ENCODE measurements around the gene FRRS1. TPM values are rescaled to one million over a fixed set of nuclear protein-coding genes. Genes with fewer than 3 reads are reported as not detected.

FRRS1 gene
- total and polyA plus RNA-seq, 2 experiments from 2014 or later: 0.34 to 6.8 TPM

DNA sequence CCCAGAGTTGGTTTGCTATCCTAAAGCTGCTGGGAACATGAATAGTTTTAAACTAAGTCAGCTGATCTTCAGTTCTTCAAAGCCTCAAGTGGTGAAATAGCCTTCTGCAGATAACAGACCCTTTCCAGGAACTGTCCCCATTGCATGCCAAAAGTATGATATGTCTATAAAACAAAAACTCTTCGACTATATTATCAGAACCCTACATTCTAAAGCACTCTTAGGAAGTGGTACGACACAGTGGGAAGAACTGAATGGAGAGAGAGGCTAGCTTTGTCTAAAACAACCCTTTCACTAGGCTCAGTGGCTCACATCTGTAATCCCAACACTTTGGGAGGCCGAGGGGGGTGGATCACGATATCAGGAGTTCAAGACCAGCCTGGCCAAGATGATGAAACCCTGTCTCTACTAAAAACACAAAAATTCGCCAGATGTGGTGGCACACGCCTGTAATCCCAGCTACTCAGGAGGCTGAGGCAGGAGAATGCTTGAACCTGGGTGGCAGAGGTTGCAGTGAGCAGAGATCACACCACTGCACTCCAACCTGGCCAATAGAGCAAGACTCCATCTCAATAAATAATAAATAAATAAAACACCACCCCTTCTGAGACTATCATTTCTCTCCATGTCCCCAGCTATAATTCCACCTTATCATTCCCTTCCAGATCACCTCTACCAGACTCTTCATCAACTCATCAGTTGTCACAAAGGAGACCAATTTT is 2.2 kb upstream of the FRRS1 start:
- H3K27ac ChIP-seq (ENCODE audit: low read depth): no peak overlapping the region
- Mint-ChIP-seq H3K4me1 (peaks cover 21% of the 10 kb centered on the region), H3K27ac (no peak overlapping the region), H3K27me3 (ENCODE audit: insufficient read depth, low read depth, poor library complexity) (peaks cover 3% of the 10 kb centered on the region), H3K36me3 (ENCODE audit: low read depth) (no peaks in the 10 kb centered on the region), H3K4me3 (no peak overlapping the region), H3K9me3 (no peaks in the 10 kb centered on the region)
- H3K4me1 ChIP-seq (ENCODE audit: insufficient read depth): peaks cover 6% of the 10 kb centered on the region; the same call in 1 of the 2 replicates
- peak overlapping the region; percentile 54 for H2AFZ ChIP-seq
- H3K4me2 ChIP-seq: no peak overlapping the region
- DNase-seq (ENCODE audit: low spot score) (no peak), ATAC-seq (no peak)
- TF ChIP-seq NANOG (IDR thresholded peaks at IDR 0.05; ENCODE audit: borderline replicate concordance) (no peak), STAT1 (IDR thresholded peaks at IDR 0.05; ENCODE audit: unreplicated experiment) (no peak), ZNF331 (CRISPR knock-in tag; IDR thresholded peaks at IDR 0.05; ENCODE audit: low read depth) (no peak), CREB1 (CRISPR knock-in tag; IDR thresholded peaks at IDR 0.05; ENCODE audit: low read depth) (no peak), EZH2phosphoT487 (IDR thresholded peaks at IDR 0.05; ENCODE audit: unreplicated experiment) (no peak), POLR2AphosphoS5 (IDR thresholded peaks at IDR 0.05; ENCODE audit: low read depth) (no peak), ZNF114 (CRISPR knock-in tag; IDR thresholded peaks at IDR 0.05) (no peak), JUNB (IDR thresholded peaks at IDR 0.05; ENCODE audit: unreplicated experiment) (no peak), EZH2 (IDR thresholded peaks at IDR 0.05; ENCODE audit: low read depth, unreplicated experiment) (no peak)
- TF ChIP-seq, protein P1, sequence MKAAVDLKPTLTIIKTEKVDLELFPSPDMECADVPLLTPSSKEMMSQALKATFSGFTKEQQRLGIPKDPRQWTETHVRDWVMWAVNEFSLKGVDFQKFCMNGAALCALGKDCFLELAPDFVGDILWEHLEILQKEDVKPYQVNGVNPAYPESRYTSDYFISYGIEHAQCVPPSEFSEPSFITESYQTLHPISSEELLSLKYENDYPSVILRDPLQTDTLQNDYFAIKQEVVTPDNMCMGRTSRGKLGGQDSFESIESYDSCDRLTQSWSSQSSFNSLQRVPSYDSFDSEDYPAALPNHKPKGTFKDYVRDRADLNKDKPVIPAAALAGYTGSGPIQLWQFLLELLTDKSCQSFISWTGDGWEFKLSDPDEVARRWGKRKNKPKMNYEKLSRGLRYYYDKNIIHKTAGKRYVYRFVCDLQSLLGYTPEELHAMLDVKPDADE (IDR thresholded peaks at IDR 0.05): no peak
- TF ChIP-seq, protein P2, sequence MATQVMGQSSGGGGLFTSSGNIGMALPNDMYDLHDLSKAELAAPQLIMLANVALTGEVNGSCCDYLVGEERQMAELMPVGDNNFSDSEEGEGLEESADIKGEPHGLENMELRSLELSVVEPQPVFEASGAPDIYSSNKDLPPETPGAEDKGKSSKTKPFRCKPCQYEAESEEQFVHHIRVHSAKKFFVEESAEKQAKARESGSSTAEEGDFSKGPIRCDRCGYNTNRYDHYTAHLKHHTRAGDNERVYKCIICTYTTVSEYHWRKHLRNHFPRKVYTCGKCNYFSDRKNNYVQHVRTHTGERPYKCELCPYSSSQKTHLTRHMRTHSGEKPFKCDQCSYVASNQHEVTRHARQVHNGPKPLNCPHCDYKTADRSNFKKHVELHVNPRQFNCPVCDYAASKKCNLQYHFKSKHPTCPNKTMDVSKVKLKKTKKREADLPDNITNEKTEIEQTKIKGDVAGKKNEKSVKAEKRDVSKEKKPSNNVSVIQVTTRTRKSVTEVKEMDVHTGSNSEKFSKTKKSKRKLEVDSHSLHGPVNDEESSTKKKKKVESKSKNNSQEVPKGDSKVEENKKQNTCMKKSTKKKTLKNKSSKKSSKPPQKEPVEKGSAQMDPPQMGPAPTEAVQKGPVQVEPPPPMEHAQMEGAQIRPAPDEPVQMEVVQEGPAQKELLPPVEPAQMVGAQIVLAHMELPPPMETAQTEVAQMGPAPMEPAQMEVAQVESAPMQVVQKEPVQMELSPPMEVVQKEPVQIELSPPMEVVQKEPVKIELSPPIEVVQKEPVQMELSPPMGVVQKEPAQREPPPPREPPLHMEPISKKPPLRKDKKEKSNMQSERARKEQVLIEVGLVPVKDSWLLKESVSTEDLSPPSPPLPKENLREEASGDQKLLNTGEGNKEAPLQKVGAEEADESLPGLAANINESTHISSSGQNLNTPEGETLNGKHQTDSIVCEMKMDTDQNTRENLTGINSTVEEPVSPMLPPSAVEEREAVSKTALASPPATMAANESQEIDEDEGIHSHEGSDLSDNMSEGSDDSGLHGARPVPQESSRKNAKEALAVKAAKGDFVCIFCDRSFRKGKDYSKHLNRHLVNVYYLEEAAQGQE (IDR thresholded peaks at IDR 0.05; ENCODE audit: unreplicated experiment): no peak
- TF ChIP-seq, protein P3, sequence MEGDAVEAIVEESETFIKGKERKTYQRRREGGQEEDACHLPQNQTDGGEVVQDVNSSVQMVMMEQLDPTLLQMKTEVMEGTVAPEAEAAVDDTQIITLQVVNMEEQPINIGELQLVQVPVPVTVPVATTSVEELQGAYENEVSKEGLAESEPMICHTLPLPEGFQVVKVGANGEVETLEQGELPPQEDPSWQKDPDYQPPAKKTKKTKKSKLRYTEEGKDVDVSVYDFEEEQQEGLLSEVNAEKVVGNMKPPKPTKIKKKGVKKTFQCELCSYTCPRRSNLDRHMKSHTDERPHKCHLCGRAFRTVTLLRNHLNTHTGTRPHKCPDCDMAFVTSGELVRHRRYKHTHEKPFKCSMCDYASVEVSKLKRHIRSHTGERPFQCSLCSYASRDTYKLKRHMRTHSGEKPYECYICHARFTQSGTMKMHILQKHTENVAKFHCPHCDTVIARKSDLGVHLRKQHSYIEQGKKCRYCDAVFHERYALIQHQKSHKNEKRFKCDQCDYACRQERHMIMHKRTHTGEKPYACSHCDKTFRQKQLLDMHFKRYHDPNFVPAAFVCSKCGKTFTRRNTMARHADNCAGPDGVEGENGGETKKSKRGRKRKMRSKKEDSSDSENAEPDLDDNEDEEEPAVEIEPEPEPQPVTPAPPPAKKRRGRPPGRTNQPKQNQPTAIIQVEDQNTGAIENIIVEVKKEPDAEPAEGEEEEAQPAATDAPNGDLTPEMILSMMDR (conservative IDR thresholded peaks at IDR 0.05; ENCODE audit: low read depth in 2 of 2): no peak
- TF ChIP-seq, protein P4, sequence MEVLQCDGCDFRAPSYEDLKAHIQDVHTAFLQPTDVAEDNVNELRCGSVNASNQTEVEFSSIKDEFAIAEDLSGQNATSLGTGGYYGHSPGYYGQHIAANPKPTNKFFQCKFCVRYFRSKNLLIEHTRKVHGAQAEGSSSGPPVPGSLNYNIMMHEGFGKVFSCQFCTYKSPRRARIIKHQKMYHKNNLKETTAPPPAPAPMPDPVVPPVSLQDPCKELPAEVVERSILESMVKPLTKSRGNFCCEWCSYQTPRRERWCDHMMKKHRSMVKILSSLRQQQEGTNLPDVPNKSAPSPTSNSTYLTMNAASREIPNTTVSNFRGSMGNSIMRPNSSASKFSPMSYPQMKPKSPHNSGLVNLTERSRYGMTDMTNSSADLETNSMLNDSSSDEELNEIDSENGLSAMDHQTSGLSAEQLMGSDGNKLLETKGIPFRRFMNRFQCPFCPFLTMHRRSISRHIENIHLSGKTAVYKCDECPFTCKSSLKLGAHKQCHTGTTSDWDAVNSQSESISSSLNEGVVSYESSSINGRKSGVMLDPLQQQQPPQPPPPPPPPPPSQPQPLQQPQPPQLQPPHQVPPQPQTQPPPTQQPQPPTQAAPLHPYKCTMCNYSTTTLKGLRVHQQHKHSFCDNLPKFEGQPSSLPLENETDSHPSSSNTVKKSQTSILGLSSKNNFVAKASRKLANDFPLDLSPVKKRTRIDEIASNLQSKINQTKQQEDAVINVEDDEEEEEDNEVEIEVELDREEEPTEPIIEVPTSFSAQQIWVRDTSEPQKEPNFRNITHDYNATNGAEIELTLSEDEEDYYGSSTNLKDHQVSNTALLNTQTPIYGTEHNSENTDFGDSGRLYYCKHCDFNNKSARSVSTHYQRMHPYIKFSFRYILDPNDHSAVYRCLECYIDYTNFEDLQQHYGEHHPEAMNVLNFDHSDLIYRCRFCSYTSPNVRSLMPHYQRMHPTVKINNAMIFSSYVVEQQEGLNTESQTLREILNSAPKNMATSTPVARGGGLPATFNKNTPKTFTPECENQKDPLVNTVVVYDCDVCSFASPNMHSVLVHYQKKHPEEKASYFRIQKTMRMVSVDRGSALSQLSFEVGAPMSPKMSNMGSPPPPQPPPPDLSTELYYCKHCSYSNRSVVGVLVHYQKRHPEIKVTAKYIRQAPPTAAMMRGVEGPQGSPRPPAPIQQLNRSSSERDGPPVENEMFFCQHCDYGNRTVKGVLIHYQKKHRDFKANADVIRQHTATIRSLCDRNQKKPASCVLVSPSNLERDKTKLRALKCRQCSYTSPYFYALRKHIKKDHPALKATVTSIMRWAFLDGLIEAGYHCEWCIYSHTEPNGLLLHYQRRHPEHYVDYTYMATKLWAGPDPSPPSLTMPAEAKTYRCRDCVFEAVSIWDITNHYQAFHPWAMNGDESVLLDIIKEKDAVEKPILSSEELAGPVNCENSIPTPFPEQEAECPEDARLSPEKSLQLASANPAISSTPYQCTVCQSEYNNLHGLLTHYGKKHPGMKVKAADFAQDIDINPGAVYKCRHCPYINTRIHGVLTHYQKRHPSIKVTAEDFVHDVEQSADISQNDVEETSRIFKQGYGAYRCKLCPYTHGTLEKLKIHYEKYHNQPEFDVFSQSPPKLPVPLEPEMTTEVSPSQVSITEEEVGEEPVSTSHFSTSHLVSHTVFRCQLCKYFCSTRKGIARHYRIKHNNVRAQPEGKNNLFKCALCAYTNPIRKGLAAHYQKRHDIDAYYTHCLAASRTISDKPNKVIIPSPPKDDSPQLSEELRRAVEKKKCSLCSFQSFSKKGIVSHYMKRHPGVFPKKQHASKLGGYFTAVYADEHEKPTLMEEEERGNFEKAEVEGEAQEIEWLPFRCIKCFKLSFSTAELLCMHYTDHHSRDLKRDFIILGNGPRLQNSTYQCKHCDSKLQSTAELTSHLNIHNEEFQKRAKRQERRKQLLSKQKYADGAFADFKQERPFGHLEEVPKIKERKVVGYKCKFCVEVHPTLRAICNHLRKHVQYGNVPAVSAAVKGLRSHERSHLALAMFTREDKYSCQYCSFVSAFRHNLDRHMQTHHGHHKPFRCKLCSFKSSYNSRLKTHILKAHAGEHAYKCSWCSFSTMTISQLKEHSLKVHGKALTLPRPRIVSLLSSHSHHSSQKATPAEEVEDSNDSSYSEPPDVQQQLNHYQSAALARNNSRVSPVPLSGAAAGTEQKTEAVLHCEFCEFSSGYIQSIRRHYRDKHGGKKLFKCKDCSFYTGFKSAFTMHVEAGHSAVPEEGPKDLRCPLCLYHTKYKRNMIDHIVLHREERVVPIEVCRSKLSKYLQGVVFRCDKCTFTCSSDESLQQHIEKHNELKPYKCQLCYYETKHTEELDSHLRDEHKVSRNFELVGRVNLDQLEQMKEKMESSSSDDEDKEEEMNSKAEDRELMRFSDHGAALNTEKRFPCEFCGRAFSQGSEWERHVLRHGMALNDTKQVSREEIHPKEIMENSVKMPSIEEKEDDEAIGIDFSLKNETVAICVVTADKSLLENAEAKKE (CRISPR knock-in tag; IDR thresholded peaks at IDR 0.05): no peak
- H3K27me3 ChIP-seq (ENCODE audit: insufficient read depth): no peaks in the 10 kb centered on the region
- H3K4me3 ChIP-seq: no peak overlapping the region
- no peaks in the 10 kb centered on the region for H3K9me2 ChIP-seq (ENCODE audit: insufficient read depth)
- H3K79me2 ChIP-seq (replicated peaks; ENCODE audit: insufficient read depth): no peaks in the 10 kb centered on the region
- no peaks in the 10 kb centered on the region for H4K20me1 ChIP-seq (replicated peaks; ENCODE audit: insufficient read depth)
- no peaks in the 10 kb centered on the region for H3K36me3 ChIP-seq (ENCODE audit: insufficient read depth)
- H3F3A ChIP-seq (replicated peaks; ENCODE audit: low read depth): 0 out of 2 replicates have a peak, but pooled peaks cover 3% of the 10 kb centered on the region
